Midbrain (tissue), 1 donor: ENCODE data around the gene OR4D11.

Experiments
- DNase-seq: peaks from one replicate; lab custom pipeline; 2025; lab: John Stamatoyannopoulos, UW

The OR4D11 gene

GRCh38 chr11:59548309-59548656 lies 44.9 kb downstream of the OR4D11 start:
- no peak for DNase-seq

- peak; percentile 74 for DNase-seq
Observed at GRCh38 chr11:59550368-59550841, 47.0 kb downstream of the OR4D11 start.

GRCh38 chr11:59550842-59551658 lies 47.7 kb downstream of the OR4D11 start:
- peak; percentile 76 for DNase-seq

GRCh38 chr11:59551659-59552521 lies 48.5 kb downstream of the OR4D11 start:
- DNase-seq = peak; percentile 52

GRCh38 chr11:59552844-59553243 lies 49.5 kb downstream of the OR4D11 start:
- DNase-seq = no peak

- DNase-seq = no peak
Observed at GRCh38 chr11:59553323-59553722, 49.9 kb downstream of the OR4D11 start.
